Measurements from ENCODE around the gene TARS1. TPM values are rescaled to one million over a fixed set of nuclear protein-coding genes. Genes with fewer than 3 reads are reported as not detected.

The TARS1 gene
- total and polyA plus RNA-seq, 4 experiments from 2014 or later: 51.9 to 126 (median 86.0) TPM

DNA sequence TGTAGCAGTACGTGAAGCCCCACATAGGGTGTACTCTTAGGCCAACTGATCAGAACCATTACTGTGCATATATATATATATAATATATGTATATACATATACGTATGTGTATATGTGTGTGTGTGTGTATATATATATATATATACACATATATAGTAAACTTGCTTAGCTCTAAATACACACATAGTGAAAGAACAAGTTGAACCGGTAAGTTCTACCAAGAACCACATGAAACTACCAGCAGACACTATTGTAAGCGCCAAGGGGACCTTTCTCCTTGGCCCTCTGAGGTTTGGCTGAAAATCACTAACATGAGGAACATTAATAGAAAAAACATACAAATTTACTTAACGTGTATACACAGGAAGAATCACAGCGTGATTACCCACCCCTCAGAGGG, 1.8 kb upstream of the TARS1 start:
- H3K4me1 ChIP-seq (ENCODE audit: insufficient read depth, low read length): peaks cover 42% of the 10 kb centered on the region

GRCh38 chr5:33439905-33440481, 772 bp upstream of the TARS1 start:
- CTCF ChIA-PET (ENCODE audit: partially characterized antibody): interaction anchor here (1.6 to 2.7 kb wide), 2 partner anchors 495 to 529 kb away, joined by 8 to 13 read pairs; partner anchors contain the start of gene RXFP3
- Histone ChIP-seq H3K36me3 (ENCODE audit: insufficient read depth, low read length) (no peaks in the 10 kb centered on the region), H3K27me3 (ENCODE audit: insufficient read depth, low read length) (no peaks in the 10 kb centered on the region), H3K4me1 (ENCODE audit: insufficient read depth, low read length) (peaks cover 49% of the 10 kb centered on the region), H3K27ac (ENCODE audit: low read depth, low read length) (peak overlapping the region; percentile 84), H3K9me3 (ENCODE audit: control insufficient read depth in 1 of 2, low read length in 2 of 2) (no peaks in the 10 kb centered on the region), H3K4me3 (ENCODE audit: low read length in 2 of 2) (peak overlapping the region; percentile 83 to 98)
- peaks cover 20 to 27% (median 24%) of the 10 kb centered on the region in 4 donors for H3K4me1 Mint-ChIP-seq
- DNase-seq: no peak
- no peak overlapping the region for H3K27ac Mint-ChIP-seq
- H3K36me3 Mint-ChIP-seq: no peaks in the 10 kb centered on the region
- no peaks in the 10 kb centered on the region for H3K9me3 Mint-ChIP-seq
- no peaks in the 10 kb centered on the region for H3K27me3 Mint-ChIP-seq
- H3K4me3 Mint-ChIP-seq: no peak overlapping the region
- intact Hi-C loops (cut with micrococcal nuclease): loop anchor here (1.0 to 10.0 kb wide), 6 partner anchors 417 to 1908 kb away; partner anchors contain the start of genes AMACR, BRIX1, C5orf22 and DROSHA
- POLR2A ChIA-PET (ENCODE audit: partially characterized antibody): interaction anchor here (1.5 to 2.5 kb wide), 3 partner anchors 14 to 1475 kb away, joined by 4 to 7 read pairs (median 7); partner anchors contain the start of genes AMACR and RAD1

More for the DNA sequence above, 1.8 kb upstream of the TARS1 start:
- no peak for DNase-seq
- Mint-ChIP-seq H3K9me3 (no peaks in the 10 kb centered on the region), H3K4me3 (peak overlapping the region in 1 of 8 donors; percentile 18), H3K27ac (no peak overlapping the region), H3K4me1 (peaks cover 15 to 21% (median 16%) of the 10 kb centered on the region in 4 donors), H3K27me3 (no peaks in the 10 kb centered on the region), H3K36me3 (no peaks in the 10 kb centered on the region)
- Histone ChIP-seq H3K27me3 (ENCODE audit: insufficient read depth, low read length) (no peaks in the 10 kb centered on the region), H3K9me3 (ENCODE audit: control insufficient read depth in 1 of 2, low read length in 2 of 2) (no peaks in the 10 kb centered on the region), H3K4me3 (ENCODE audit: low read length in 2 of 2) (peak overlapping the region in 1 of 2 donors; percentile 83), H3K36me3 (ENCODE audit: insufficient read depth, low read length) (no peaks in the 10 kb centered on the region), H3K27ac (ENCODE audit: low read depth, low read length) (no peak overlapping the region)
- intact Hi-C loops (cut with micrococcal nuclease): no loop called here
- ChIA-PET CTCF (ENCODE audit: partially characterized antibody) (interaction anchor here (0.7 to 2.7 kb wide), 6 partner anchors 10 to 558 kb away, joined by 3 to 14 read pairs (median 7); partner anchors contain the start of gene RXFP3), POLR2A (ENCODE audit: partially characterized antibody) (no interaction called here)

DNA sequence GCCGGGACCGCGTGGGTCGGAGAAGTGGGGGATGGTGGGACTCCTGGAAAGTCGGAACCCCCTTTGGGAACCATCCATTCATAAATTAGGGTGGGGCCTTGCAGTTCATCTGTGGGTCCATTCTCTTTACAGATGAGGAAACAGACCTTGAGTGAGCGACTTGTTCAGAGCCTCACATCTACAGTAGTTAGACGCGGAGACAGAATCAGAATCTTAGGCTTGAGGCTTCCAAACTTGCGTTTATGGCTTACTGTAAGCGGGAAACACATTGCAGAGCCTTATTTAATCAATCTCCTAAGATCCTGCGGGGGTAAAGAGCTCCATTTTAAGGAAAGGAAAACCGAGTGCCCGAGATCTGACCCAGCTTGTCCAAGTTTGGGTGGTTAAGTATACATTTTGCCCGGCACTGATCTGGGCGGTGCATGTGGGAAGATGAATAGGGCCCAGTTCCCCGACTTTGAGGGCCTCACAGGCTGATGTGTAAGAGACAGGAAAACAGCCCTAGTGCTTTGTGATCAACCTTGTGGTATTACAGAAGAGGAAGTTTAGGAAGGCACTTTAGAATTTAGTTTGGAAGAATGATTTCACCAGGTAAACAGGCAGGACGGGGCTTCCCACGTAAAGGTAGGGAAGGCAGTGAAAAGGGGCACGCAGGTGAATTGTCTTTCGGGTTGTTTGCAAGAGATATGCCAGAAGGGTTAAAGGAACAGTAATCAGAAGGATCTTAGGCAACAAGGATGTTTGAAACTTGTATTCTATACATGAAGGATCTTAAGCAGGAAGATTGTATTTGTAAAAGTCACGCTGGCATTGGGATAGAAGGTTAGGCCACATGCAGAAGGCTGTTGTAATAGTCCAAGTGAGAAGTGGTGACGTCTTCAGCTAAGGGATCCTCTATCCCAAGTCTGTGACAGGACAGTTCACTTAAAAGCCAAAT, 744 bp downstream of the TARS1 start:
- Mint-ChIP-seq H3K27ac (no peak overlapping the region), H3K4me3 (no peak overlapping the region), H3K9me3 (no peaks in the 10 kb centered on the region), H3K4me1 (peaks cover 20 to 31% (median 26%) of the 10 kb centered on the region in 4 donors), H3K36me3 (peaks cover 5 to 14% of the 10 kb centered on the region in 2 donors), H3K27me3 (no peaks in the 10 kb centered on the region)
- peak; percentile 18 to 39 (median 22) for DNase-seq
- POLR2A ChIA-PET (ENCODE audit: partially characterized antibody): interaction anchor here (0.8 to 2.5 kb wide), 4 partner anchors 12 to 1488 kb away, joined by 3 to 7 read pairs (median 6); partner anchors contain the start of genes AMACR, DNAJC21 and RAD1
- Histone ChIP-seq H3K27ac (ENCODE audit: low read depth, low read length) (peak overlapping the region; percentile 84), H3K4me3 (ENCODE audit: low read length in 2 of 2) (peak overlapping the region; percentile 83 to 98), H3K9me3 (ENCODE audit: control insufficient read depth in 1 of 2, low read length in 2 of 2) (no peaks in the 10 kb centered on the region), H3K36me3 (ENCODE audit: insufficient read depth, low read length) (peaks cover 6% of the 10 kb centered on the region), H3K27me3 (ENCODE audit: insufficient read depth, low read length) (no peaks in the 10 kb centered on the region), H3K4me1 (ENCODE audit: insufficient read depth, low read length) (peaks cover 42% of the 10 kb centered on the region)
- CTCF ChIA-PET (ENCODE audit: partially characterized antibody): interaction anchor here (1.5 to 2.7 kb wide), 3 partner anchors 493 to 528 kb away, joined by 4 to 13 read pairs (median 8); partner anchors contain the start of gene RXFP3
- intact Hi-C loops (cut with micrococcal nuclease): loop anchor here (5.0 to 10.0 kb wide), 4 partner anchors 416 to 1909 kb away; partner anchors contain the start of genes BRIX1, C5orf22, DROSHA and MTMR12

DNA sequence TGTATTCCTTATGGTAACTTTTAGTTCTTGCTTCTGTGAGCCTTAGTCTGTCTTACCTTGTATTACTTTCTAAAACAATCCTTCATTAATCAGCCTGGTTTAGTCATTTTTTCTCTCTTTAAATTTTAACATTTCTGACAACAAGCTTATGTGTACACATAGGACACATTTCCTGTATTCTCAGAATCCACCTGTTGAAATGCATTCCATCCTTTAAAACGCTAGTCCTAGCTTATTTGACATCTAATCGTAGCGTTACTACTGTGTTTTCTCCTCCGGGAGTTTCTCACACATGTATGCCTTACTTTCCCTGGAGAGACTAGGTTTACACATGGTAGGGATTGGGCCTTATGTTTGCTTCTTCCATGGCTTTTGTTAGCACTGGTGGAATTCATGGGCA, 3.8 kb downstream of the TARS1 start:
- Histone ChIP-seq H3K27me3 (ENCODE audit: insufficient read depth, low read length) (no peaks in the 10 kb centered on the region), H3K27ac (ENCODE audit: low read depth, low read length) (no peak overlapping the region), H3K9me3 (ENCODE audit: control insufficient read depth in 1 of 2, low read length in 2 of 2) (no peaks in the 10 kb centered on the region), H3K4me3 (ENCODE audit: low read length in 2 of 2) (no peak overlapping the region), H3K36me3 (ENCODE audit: insufficient read depth, low read length) (peaks cover 21% of the 10 kb centered on the region), H3K4me1 (ENCODE audit: insufficient read depth, low read length) (peaks cover 43% of the 10 kb centered on the region)
- Mint-ChIP-seq H3K9me3 (no peaks in the 10 kb centered on the region), H3K36me3 (peaks cover 17 to 38% of the 10 kb centered on the region in 2 donors), H3K4me3 (peak overlapping the region in 1 of 8 donors; percentile 8), H3K27ac (peak overlapping the region in 1 of 7 donors; percentile 47), H3K4me1 (peaks cover 30 to 43% (median 33%) of the 10 kb centered on the region in 4 donors), H3K27me3 (no peaks in the 10 kb centered on the region)
- ChIA-PET POLR2A (ENCODE audit: partially characterized antibody) (no interaction called here), CTCF (ENCODE audit: partially characterized antibody) (interaction anchor here (1.7 kb wide), 1 partner anchor 21 kb away, joined by 4 read pairs; no protein-coding TSS in a partner anchor)
- intact Hi-C loops (cut with micrococcal nuclease): loop anchor here (5.0 to 10.0 kb wide), 4 partner anchors 413 to 1912 kb away; partner anchors contain the start of genes BRIX1, C5orf22, DROSHA and MTMR12
- DNase-seq: no peak

DNA sequence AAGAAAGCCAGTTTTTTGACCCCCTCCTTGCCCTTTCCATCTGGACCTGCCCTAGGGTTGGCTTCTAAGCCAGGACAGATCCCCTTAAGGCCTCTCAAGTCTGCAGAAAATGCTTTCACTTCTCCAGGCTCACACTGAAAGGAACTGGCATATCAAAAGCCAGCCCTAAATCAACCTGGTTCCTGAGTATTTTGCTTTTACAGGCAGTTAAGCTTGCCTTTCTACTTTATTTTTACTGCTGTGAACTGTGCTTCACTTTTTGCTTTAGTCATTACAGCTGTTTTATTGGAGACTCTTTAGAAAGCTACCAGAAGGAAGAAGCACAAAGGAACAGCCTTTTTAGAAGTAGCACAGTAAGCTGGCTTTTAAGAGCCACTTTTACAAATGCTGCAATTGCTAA, 5.0 kb downstream of the TARS1 start:
- ChIA-PET POLR2A (ENCODE audit: partially characterized antibody) (no interaction called here), CTCF (ENCODE audit: partially characterized antibody) (interaction anchor here (1.0 to 1.7 kb wide), 2 partner anchors 9 to 22 kb away, joined by 3 to 4 read pairs; no protein-coding TSS in a partner anchor)
- DNase-seq: no peak
- Mint-ChIP-seq H3K4me3 (no peak overlapping the region), H3K36me3 (peaks cover 23 to 42% of the 10 kb centered on the region in 2 donors), H3K27ac (peak overlapping the region in 3 of 7 donors; percentile 16 to 59 (median 24)), H3K4me1 (peaks cover 30 to 43% (median 33%) of the 10 kb centered on the region in 4 donors), H3K9me3 (no peaks in the 10 kb centered on the region), H3K27me3 (no peaks in the 10 kb centered on the region)
- H3K4me1 ChIP-seq (ENCODE audit: insufficient read depth, low read length): peaks cover 37% of the 10 kb centered on the region
- no peaks in the 10 kb centered on the region for H3K27me3 ChIP-seq (ENCODE audit: insufficient read depth, low read length)
- H3K27ac ChIP-seq (ENCODE audit: low read depth, low read length): no peak overlapping the region
- H3K36me3 ChIP-seq (ENCODE audit: insufficient read depth, low read length): peaks cover 21% of the 10 kb centered on the region
- no peaks in the 10 kb centered on the region for H3K9me3 ChIP-seq (ENCODE audit: control insufficient read depth in 1 of 2, low read length in 2 of 2)
- H3K4me3 ChIP-seq (ENCODE audit: low read length in 2 of 2): no peak overlapping the region
- intact Hi-C loops (cut with micrococcal nuclease): loop anchor here (10.0 kb wide), 1 partner anchor 1131 kb away; the partner anchor contains the start of gene MTMR12

DNA sequence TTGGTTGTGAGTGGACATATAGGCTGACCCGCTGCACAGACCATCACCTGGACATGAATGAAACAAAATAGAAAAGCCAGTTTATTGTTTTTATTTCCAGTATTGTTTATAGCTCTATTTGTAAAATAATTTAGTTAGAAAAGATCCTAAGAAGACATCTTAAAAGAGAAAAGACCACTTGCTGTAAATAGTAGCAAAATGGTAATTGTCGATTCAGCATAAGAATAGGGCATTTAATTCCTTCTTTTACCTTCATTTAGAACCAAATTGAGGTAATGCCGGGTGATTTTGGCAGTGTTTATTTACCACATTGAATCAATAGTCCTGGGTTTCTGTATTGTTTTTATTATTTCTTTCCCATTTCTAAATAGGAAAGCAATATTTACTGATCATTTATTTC, 7.4 kb downstream of the TARS1 start:
- intact Hi-C loops (cut with micrococcal nuclease): loop anchor here (10.0 kb wide), 1 partner anchor 1133 kb away; the partner anchor contains the start of gene MTMR12
- H3K27ac Mint-ChIP-seq: peak overlapping the region in 1 of 7 donors; percentile 15
- no peaks in the 10 kb centered on the region for H3K9me3 Mint-ChIP-seq
- ChIA-PET CTCF (ENCODE audit: partially characterized antibody) (interaction anchor here (0.6 to 1.0 kb wide), 2 partner anchors 12 to 22 kb away, joined by 3 to 4 read pairs; no protein-coding TSS in a partner anchor), POLR2A (ENCODE audit: partially characterized antibody) (no interaction called here)
- peaks cover 20% of the 10 kb centered on the region for H3K4me1 ChIP-seq (ENCODE audit: insufficient read depth, low read length)
- no peaks in the 10 kb centered on the region for H3K27me3 Mint-ChIP-seq
- H3K36me3 Mint-ChIP-seq: peaks cover 31 to 56% of the 10 kb centered on the region in 2 donors
- H3K4me3 Mint-ChIP-seq: no peak overlapping the region
- H3K27ac ChIP-seq (ENCODE audit: low read depth, low read length): no peak overlapping the region
- H3K4me3 ChIP-seq (ENCODE audit: low read length in 2 of 2): no peak overlapping the region
- no peaks in the 10 kb centered on the region for H3K27me3 ChIP-seq (ENCODE audit: insufficient read depth, low read length)
- H3K36me3 ChIP-seq (ENCODE audit: insufficient read depth, low read length): peaks cover 21% of the 10 kb centered on the region
- H3K9me3 ChIP-seq (ENCODE audit: control insufficient read depth in 1 of 2, low read length in 2 of 2): no peaks in the 10 kb centered on the region
- peaks cover 27 to 35% (median 29%) of the 10 kb centered on the region in 4 donors for H3K4me1 Mint-ChIP-seq
- no peak for DNase-seq
